Measurements from ENCODE around the gene TPRN.

- TF ChIP-seq, protein P1, sequence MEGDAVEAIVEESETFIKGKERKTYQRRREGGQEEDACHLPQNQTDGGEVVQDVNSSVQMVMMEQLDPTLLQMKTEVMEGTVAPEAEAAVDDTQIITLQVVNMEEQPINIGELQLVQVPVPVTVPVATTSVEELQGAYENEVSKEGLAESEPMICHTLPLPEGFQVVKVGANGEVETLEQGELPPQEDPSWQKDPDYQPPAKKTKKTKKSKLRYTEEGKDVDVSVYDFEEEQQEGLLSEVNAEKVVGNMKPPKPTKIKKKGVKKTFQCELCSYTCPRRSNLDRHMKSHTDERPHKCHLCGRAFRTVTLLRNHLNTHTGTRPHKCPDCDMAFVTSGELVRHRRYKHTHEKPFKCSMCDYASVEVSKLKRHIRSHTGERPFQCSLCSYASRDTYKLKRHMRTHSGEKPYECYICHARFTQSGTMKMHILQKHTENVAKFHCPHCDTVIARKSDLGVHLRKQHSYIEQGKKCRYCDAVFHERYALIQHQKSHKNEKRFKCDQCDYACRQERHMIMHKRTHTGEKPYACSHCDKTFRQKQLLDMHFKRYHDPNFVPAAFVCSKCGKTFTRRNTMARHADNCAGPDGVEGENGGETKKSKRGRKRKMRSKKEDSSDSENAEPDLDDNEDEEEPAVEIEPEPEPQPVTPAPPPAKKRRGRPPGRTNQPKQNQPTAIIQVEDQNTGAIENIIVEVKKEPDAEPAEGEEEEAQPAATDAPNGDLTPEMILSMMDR (conservative IDR thresholded peaks at IDR 0.05; ENCODE audit: low read length): no peak
- no peak for TF ChIP-seq EZH2phosphoT487 (IDR thresholded peaks at IDR 0.05; ENCODE audit: borderline replicate concordance)
Measured at GRCh38 chr9:137172901-137173795, 27.4 kb downstream of the TPRN start.

Measured in Loucy (cell line).